HUDEP-2 (cell line): ENCODE measurements around the gene METTL8.

Source experiments
- DNase-seq, 76 experiments: peaks; one replicate each; lab custom pipeline; 2025; ENCODE audit not compliant: unreplicated experiment in 76 of 76; lab: John Stamatoyannopoulos, UW

METTL8 gene

GRCh38 chr2:171347591-171348032 lies 86.2 kb downstream of the METTL8 start:
- peak in 1 of 76 experiments; percentile 8 for DNase-seq

GRCh38 chr2:171346723-171347557 lies 86.8 kb downstream of the METTL8 start:
- no peak for DNase-seq

- no peak for DNase-seq
Measured at GRCh38 chr2:171345971-171346722, 87.6 kb downstream of the METTL8 start.

GRCh38 chr2:171344182-171344581 lies 89.6 kb downstream of the METTL8 start:
- no peak for DNase-seq

GRCh38 chr2:171342067-171342413 lies 91.8 kb downstream of the METTL8 start:
- DNase-seq, result no peak

GRCh38 chr2:171341394-171342066 lies 92.3 kb downstream of the METTL8 start:
- DNase-seq, result no peak

GRCh38 chr2:171334946-171335345 lies 98.8 kb downstream of the METTL8 start:
- no peak for DNase-seq

GRCh38 chr2:171334171-171334570 lies 99.6 kb downstream of the METTL8 start:
- DNase-seq, result no peak

GRCh38 chr2:171330155-171330956 lies 103.4 kb downstream of the METTL8 start:
- no peak for DNase-seq

GRCh38 chr2:171327043-171327496 lies 106.7 kb downstream of the METTL8 start:
- DNase-seq, result no peak

- DNase-seq, result no peak
Measured at GRCh38 chr2:171325886-171326585, 107.8 kb downstream of the METTL8 start.

GRCh38 chr2:171323971-171324528 lies 109.7 kb downstream of the METTL8 start:
- no peak for DNase-seq

- no peak for DNase-seq
Measured at GRCh38 chr2:171322928-171323327, 110.9 kb downstream of the METTL8 start.

GRCh38 chr2:171320731-171321130 lies 113.1 kb downstream of the METTL8 start:
- DNase-seq, result no peak

GRCh38 chr2:171320208-171320621 lies 113.6 kb downstream of the METTL8 start:
- DNase-seq, result no peak

GRCh38 chr2:171319164-171319810 lies 114.5 kb downstream of the METTL8 start:
- DNase-seq, result no peak

- DNase-seq, result no peak
Measured at GRCh38 chr2:171318463-171318934, 115.3 kb downstream of the METTL8 start.

- DNase-seq, result no peak
Measured at GRCh38 chr2:171317492-171318125, 116.2 kb downstream of the METTL8 start.
